Peyer's patch (tissue), 4 donors: ENCODE data around the gene CREB3L1. TPM values are rescaled to one million over a fixed set of nuclear protein-coding genes. Genes with fewer than 3 reads are reported as not detected.

Experiments
- DNase-seq, 3 donors: peaks; one replicate each; pipeline ENCODE4 v3.0.0-alpha.2; 2017 to 2019
- H3K27ac ChIP-seq, 4 donors: fragments of 200-600 bp; sonication (generic); one replicate each; pipeline ENCODE4 v1.5.1; 2016 to 2019
- H3K27me3 ChIP-seq, 2 donors: fragments of 200-600 bp; sonication (generic); one replicate each; pipeline ENCODE4 v1.5.1; 2019
- H3K36me3 ChIP-seq, 3 donors: fragments of 200-600 bp; sonication (generic); one replicate each; pipeline ENCODE4 v1.5.1; 2016 to 2019
- H3K4me1 ChIP-seq, 4 donors: fragments of 200-600 bp; sonication (generic); one replicate each; pipeline ENCODE4 v1.5.1; 2016 to 2019
- H3K4me3 ChIP-seq, 4 donors: fragments of 200-600 bp; sonication (generic); 1 replicate in 3 of 4; 2 replicates in 1 of 4; pipeline ENCODE4 v1.5.1; 2016 to 2019; ENCODE audit warnings: mild to moderate bottlenecking in 1 of 4
- H3K9me3 ChIP-seq, 4 donors: fragments of 200-600 bp; sonication (generic); one replicate each; pipeline ENCODE4 v1.5.1; 2016 to 2019; ENCODE audit warnings: mild to moderate bottlenecking in 1 of 4
- POLR2A ChIP-seq, 2 donors: fragments of 450-650 bp; IDR thresholded peaks; one replicate each; pipeline ENCODE4 v1.5.1; 2017; ENCODE audit warnings: antibody characterized with exemption in 2 of 2, mild to moderate bottlenecking in 2 of 2, moderate library complexity in 2 of 2
- total RNA-seq, 4 donors: library from RNA; depleted of rRNA; stranded (reverse); fragments of >200 nt; gene quantifications; one replicate each; pipeline ENCODE4 v1.1.0, GENCODE V29; 2016
- TF ChIP-seq, protein P1 (sequence below), 6 experiments: fragments of 450-650 bp in 4 of 6; fragments of 200-600 bp in 2 of 6; sonication (generic) in 1 of 6; IDR thresholded peaks; one replicate each; pipeline ENCODE4 v1.5.1; 2017 to 2019; ENCODE audit warnings: antibody characterized with exemption in 6 of 6, mild to moderate bottlenecking in 3 of 6, moderate library complexity in 1 of 6

The CREB3L1 gene
- total RNA-seq, 4 donors from 2014 or later = 13.2 to 50.6 (median 30.3) TPM

DNA sequence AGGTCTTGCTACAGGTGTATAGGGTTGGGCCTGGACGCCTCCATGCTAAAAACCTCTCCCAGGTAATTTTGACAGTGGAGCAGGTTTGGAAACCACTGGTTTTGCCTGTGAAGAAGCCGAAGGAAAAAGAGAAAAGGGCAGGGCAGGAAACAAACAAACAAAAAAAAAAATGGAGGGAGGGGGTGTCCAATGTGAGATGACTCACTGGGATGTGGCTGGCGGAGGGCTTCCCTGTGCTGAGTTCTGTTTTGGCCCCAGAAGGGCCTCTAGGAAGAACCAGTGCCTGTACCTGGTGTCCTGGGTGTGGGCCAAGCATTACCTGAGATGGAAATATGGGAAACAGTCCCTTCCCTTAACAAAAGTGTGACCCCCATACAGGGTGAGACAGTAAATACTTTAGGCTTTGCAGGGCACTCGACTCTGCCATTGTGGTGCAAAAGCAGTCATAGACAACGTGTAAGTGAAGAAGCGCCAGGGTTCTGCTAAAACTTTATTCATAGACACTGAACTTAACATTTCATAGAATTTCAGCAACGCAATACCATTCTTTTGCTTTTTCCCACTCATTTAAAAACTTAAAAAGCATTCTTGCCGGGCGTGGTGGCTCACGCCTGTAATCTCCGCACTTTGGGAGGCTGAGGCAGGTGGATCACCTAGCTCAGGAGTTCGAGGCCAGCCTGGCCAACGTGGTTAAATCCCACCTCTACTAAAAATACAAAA is 60.3 kb downstream of the CREB3L1 start:
- Histone ChIP-seq H3K9me3 (no peaks in the 10 kb centered on the region), H3K36me3 (no peaks in the 10 kb centered on the region), H3K27ac (no peak overlapping the region), H3K4me1 (peaks cover under 1 to 12% (median 7%) of the 10 kb centered on the region in 4 donors), H3K27me3 (peaks cover 0 to 11% of the 10 kb centered on the region in 2 donors), H3K4me3 (no peak overlapping the region)
- TF ChIP-seq POLR2A (IDR thresholded peaks at IDR 0.05) = no peak
- TF ChIP-seq, protein P1, sequence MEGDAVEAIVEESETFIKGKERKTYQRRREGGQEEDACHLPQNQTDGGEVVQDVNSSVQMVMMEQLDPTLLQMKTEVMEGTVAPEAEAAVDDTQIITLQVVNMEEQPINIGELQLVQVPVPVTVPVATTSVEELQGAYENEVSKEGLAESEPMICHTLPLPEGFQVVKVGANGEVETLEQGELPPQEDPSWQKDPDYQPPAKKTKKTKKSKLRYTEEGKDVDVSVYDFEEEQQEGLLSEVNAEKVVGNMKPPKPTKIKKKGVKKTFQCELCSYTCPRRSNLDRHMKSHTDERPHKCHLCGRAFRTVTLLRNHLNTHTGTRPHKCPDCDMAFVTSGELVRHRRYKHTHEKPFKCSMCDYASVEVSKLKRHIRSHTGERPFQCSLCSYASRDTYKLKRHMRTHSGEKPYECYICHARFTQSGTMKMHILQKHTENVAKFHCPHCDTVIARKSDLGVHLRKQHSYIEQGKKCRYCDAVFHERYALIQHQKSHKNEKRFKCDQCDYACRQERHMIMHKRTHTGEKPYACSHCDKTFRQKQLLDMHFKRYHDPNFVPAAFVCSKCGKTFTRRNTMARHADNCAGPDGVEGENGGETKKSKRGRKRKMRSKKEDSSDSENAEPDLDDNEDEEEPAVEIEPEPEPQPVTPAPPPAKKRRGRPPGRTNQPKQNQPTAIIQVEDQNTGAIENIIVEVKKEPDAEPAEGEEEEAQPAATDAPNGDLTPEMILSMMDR (IDR thresholded peaks at IDR 0.05) = no peak
- no peak for DNase-seq

DNA sequence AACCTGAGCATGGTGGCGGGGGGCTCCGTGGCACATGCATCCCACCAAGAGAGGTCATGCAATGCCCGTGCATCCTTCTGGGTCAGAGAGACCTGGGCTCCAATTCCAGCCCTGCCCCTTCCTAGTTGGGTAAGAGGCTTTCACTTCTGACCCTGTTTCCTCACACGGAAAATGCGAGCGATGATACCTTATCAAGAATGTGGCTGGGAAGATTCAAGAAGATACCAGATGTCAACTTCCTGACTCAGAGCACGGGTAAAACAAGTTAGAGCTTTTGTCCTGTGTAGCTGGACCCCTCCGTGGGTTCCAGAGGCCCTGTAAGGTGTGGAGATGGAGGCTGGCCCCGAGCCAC is 61.1 kb downstream of the CREB3L1 start:
- Histone ChIP-seq H3K36me3 (no peaks in the 10 kb centered on the region), H3K9me3 (no peaks in the 10 kb centered on the region), H3K27ac (peak overlapping the region in 3 of 4 donors; percentile 9 to 33 (median 17)), H3K4me1 (peaks cover 0 to 3% (median under 1%) of the 10 kb centered on the region in 4 donors), H3K27me3 (peaks cover 0 to 4% of the 10 kb centered on the region in 2 donors), H3K4me3 (peak overlapping the region in 1 of 4 donors; percentile 8)
- no peak for DNase-seq
- TF ChIP-seq POLR2A (IDR thresholded peaks at IDR 0.05) = no peak
- TF ChIP-seq, protein P1 (IDR thresholded peaks at IDR 0.05) = no peak

DNA sequence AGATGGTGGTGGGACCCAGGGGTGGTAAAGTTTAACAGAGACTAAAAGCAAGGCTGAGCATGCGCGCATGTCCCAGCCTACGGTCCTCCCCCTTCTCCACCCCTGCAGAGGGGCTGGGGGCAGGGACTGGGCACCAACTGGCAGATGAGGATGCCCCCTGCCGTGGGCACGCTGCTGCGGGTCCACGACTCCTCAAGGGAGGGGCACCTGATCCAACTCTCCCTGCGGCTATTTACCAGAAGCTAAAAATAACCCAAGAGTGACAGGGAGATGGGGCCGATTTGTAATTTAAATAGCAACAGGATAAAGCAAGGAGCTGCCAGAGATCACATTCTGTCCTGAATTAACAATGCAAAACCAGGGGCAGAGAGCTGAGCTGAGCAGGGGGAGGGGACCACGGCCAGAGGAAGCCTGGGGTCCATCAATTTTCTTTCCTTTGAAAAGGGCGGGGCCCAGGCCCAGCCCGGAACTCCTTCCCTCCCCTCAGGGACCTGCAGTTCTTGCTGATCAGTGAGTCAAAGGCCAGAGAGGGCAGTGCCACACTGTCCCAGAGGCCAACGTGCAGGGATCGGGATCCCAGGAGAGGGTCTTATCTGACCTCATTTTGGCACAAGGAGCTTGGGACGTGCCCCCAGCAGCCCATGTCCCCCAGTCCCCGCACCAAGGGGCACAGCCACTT is 61.7 kb downstream of the CREB3L1 start:
- peak overlapping the region in 3 of 4 donors; percentile 9 to 33 (median 17) for H3K27ac ChIP-seq

DNA sequence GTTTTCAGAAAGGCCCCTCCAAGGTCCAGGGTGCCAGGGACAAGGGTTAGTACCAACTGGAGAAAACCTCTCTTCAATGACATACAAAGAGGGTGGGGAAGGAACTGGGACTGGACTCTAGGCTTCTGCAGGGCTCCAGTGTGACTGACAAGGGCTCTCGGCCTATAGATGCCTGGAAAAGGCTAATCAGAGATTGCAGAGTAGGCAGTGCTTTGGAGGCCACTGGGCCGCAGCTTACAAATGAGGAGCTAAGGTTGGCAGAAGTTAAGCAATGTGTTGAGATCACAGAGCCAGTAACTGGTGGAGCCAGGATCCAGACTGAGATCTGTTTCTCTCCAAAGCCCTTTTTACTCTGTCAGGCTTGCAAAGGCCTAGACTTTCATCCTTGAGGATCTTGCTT is 62.4 kb downstream of the CREB3L1 start:
- Histone ChIP-seq H3K9me3 (no peaks in the 10 kb centered on the region), H3K4me3 (no peak overlapping the region), H3K27me3 (no peaks in the 10 kb centered on the region), H3K36me3 (no peaks in the 10 kb centered on the region), H3K4me1 (no peaks in the 10 kb centered on the region), H3K27ac (peak overlapping the region in 1 of 4 donors; percentile 33)
- no peak for DNase-seq
- TF ChIP-seq, protein P1 (IDR thresholded peaks at IDR 0.05) = no peak
- TF ChIP-seq POLR2A (IDR thresholded peaks at IDR 0.05) = no peak

More for the DNA sequence above, 61.7 kb downstream of the CREB3L1 start:
- DNase-seq = no peak
- Histone ChIP-seq H3K36me3 (no peaks in the 10 kb centered on the region), H3K9me3 (no peaks in the 10 kb centered on the region), H3K4me1 (no peaks in the 10 kb centered on the region), H3K4me3 (peak overlapping the region in 1 of 4 donors; percentile 8), H3K27me3 (no peaks in the 10 kb centered on the region)
- no peak for TF ChIP-seq POLR2A (IDR thresholded peaks at IDR 0.05)
- TF ChIP-seq, protein P1 (IDR thresholded peaks at IDR 0.05) = no peak

DNA sequence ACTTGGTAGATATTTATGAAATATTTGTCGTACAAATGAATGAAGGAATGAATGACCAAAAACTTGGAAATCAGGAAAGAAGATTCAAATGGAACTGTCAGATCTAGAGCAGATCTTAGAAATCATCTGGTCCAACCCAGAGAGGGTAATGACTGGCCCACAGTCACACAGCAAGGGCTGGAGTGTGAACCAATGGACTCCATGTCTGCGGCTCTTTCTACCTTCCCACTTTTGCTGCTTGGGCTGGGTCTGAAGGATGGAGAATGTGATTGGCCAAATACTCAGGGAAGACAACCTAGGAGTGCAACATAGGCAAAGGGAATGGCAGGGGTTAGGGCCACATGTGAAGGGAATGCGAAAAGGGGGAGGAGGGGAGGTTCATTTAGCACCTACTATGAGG is 64.0 kb downstream of the CREB3L1 start:
- no peak overlapping the region for H3K27ac ChIP-seq
- TF ChIP-seq POLR2A (IDR thresholded peaks at IDR 0.05) = no peak
- TF ChIP-seq, protein P1 (IDR thresholded peaks at IDR 0.05) = no peak

More for the DNA sequence above, 64.0 kb downstream of the CREB3L1 start:
- Histone ChIP-seq H3K27me3 (no peaks in the 10 kb centered on the region), H3K4me1 (peaks cover 0 to 7% (median 7%) of the 10 kb centered on the region in 4 donors), H3K36me3 (no peaks in the 10 kb centered on the region), H3K9me3 (no peaks in the 10 kb centered on the region), H3K4me3 (no peak overlapping the region)
- no peak for DNase-seq
